Astrocyte (in vitro differentiated cells and primary cell): ENCODE data around the gene MEF2B. TPM values are rescaled to one million over a fixed set of nuclear protein-coding genes. Genes with fewer than 3 reads are reported as not detected.

Experiments used
- DNase-seq: peaks from one replicate; pipeline ENCODE4 v3.0.0-alpha.2; 2010; ENCODE audit warnings: low read depth
- FAIRE-seq: peaks from 2 replicates; lab custom pipeline; 2011; peaks lifted over from hg19 to GRCh38; lab: Jason Lieb, UNC
- H2AFZ ChIP-seq: 2 replicates; pipeline ENCODE4 v1.6.0; 2012; ENCODE audit warnings: low read depth, low read length, inconsistent platforms
- H3K27ac ChIP-seq: 2 replicates; pipeline ENCODE4 v1.5.1; 2011; ENCODE audit warnings: low read depth, low read length, inconsistent platforms
- H3K27me3 ChIP-seq: 2 replicates; pipeline ENCODE4 v1.6.0; 2011; ENCODE audit warnings: low read length, inconsistent platforms; ENCODE audit not compliant: insufficient read depth
- H3K36me3 ChIP-seq: 2 replicates; pipeline ENCODE4 v1.5.1; 2011; ENCODE audit warnings: low read length, inconsistent platforms; ENCODE audit not compliant: insufficient read depth
- H3K4me1 ChIP-seq: 2 replicates; pipeline ENCODE4 v1.5.1; 2011; ENCODE audit warnings: low read length, inconsistent platforms; ENCODE audit not compliant: insufficient read depth
- H3K4me2 ChIP-seq: 2 replicates; pipeline ENCODE4 v1.6.0; 2012; ENCODE audit warnings: low read length, inconsistent platforms
- H3K4me3 ChIP-seq: 2 replicates; pipeline ENCODE4 v1.5.1; 2011; ENCODE audit warnings: low read depth, mild to moderate bottlenecking, low read length, inconsistent platforms; ENCODE audit not compliant: insufficient read depth
- H3K79me2 ChIP-seq: 2 replicates; pipeline ENCODE4 v1.6.0; 2012; ENCODE audit warnings: mild to moderate bottlenecking, low read length, inconsistent platforms; ENCODE audit not compliant: insufficient read depth
- H3K9ac ChIP-seq: 2 replicates; pipeline ENCODE4 v1.6.0; 2012; ENCODE audit warnings: mild to moderate bottlenecking, low read length, inconsistent platforms
- H3K9me3 ChIP-seq: 2 replicates; pipeline ENCODE4 v1.5.1; 2012; ENCODE audit warnings: low read depth, mild to moderate bottlenecking, low read length, inconsistent platforms; ENCODE audit not compliant: insufficient read depth
- H4K20me1 ChIP-seq: 2 replicates; pipeline ENCODE4 v1.6.0; 2012; ENCODE audit warnings: low read length, inconsistent platforms; ENCODE audit not compliant: insufficient read depth
- H3K27ac Mint-ChIP-seq: one replicate; pipeline ENCODE4 v1.8.0; 2021; ENCODE audit warnings: mild to moderate bottlenecking, mixed read lengths; ENCODE audit not compliant: unreplicated experiment
- H3K27me3 Mint-ChIP-seq: one replicate; pipeline ENCODE4 v1.8.0; 2021; ENCODE audit warnings: low read depth, mixed read lengths; ENCODE audit not compliant: unreplicated experiment
- H3K36me3 Mint-ChIP-seq: one replicate; pipeline ENCODE4 v1.8.0; 2021; ENCODE audit warnings: low read depth, mixed read lengths; ENCODE audit not compliant: unreplicated experiment
- H3K4me1 Mint-ChIP-seq: one replicate; pipeline ENCODE4 v1.8.0; 2021; ENCODE audit warnings: low read depth, mixed read lengths; ENCODE audit not compliant: unreplicated experiment
- H3K4me3 Mint-ChIP-seq: one replicate; pipeline ENCODE4 v1.8.0; 2021; ENCODE audit warnings: mild to moderate bottlenecking, moderate library complexity, mixed read lengths; ENCODE audit not compliant: unreplicated experiment
- H3K9me3 Mint-ChIP-seq: one replicate; pipeline ENCODE4 v1.8.0; 2021; ENCODE audit warnings: mild to moderate bottlenecking, mixed read lengths; ENCODE audit not compliant: unreplicated experiment
- EZH2 ChIP-seq: IDR thresholded peaks from 2 replicates; pipeline ENCODE4 v1.6.1; 2012; ENCODE audit warnings: mild to moderate bottlenecking, low read length, inconsistent platforms; ENCODE audit not compliant: insufficient read depth
- total RNA-seq: library from RNA; stranded (reverse); gene quantifications from 2 replicates; pipeline ENCODE4 v1.2.1, GENCODE V29; 2021
- TF ChIP-seq, protein P1 (sequence below): IDR thresholded peaks from 2 replicates; pipeline ENCODE4 v1.5.1; 2011; ENCODE audit warnings: low read depth, mild to moderate bottlenecking, inconsistent platforms, low read length, moderate library complexity; ENCODE audit not compliant: insufficient read depth

MEF2B gene
- total RNA-seq, 1 donor from 2014 or later = 1.7 TPM

DNA sequence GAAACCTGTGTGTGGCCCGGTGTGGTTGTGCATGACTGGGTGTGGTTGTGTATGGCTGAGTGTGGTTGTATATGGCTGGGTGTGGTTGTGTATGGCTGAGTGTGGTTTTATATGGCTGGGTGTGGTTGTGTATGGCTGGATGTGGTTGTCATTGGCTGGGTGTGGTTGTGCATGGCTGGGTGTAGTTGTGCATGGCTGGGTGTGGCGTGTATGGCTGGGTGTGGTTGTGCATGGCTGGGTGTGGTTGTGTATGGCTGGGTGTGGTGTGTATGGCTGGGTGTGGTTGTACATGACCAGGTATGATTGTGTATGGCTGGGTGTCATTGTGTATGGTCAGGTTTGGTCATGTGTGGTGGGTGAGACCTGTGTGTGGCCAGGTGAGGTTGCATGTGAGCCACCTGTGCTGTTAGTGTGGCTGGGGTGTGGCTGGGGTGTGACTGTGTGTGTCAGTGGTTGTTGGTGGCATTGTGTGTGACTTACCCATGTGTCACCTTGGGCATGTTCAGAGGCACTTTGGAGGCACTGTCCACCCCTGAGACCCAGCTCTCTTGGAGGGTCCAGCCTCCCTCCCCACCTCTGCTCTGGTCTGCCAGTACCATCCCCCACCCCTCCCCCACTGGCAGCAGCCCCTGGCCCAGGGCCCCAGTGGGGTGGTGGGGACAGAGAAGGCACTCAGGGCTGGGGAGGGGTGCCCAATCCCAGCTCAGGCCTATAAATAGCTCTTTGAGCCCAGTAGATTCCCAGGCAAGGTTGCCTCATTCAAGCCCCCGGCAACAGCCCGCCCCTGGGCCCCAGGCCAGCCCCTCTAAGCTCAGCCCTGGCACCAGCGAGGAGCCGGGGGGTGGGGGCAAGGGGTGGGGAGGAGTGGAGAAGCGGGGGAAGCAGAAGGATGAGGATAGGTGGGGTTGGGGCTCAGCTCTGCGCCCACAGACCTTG, 37.8 kb upstream of the MEF2B start:
- no peak for DNase-seq
- TF ChIP-seq, protein P1, sequence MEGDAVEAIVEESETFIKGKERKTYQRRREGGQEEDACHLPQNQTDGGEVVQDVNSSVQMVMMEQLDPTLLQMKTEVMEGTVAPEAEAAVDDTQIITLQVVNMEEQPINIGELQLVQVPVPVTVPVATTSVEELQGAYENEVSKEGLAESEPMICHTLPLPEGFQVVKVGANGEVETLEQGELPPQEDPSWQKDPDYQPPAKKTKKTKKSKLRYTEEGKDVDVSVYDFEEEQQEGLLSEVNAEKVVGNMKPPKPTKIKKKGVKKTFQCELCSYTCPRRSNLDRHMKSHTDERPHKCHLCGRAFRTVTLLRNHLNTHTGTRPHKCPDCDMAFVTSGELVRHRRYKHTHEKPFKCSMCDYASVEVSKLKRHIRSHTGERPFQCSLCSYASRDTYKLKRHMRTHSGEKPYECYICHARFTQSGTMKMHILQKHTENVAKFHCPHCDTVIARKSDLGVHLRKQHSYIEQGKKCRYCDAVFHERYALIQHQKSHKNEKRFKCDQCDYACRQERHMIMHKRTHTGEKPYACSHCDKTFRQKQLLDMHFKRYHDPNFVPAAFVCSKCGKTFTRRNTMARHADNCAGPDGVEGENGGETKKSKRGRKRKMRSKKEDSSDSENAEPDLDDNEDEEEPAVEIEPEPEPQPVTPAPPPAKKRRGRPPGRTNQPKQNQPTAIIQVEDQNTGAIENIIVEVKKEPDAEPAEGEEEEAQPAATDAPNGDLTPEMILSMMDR = no peak
- TF ChIP-seq EZH2 = no peak
- no peak overlapping the region for H3K4me3 Mint-ChIP-seq
- H3K4me1 Mint-ChIP-seq = no peaks in the 10 kb centered on the region
- peaks cover 2% of the 10 kb centered on the region for H3K4me1 ChIP-seq
- H2AFZ ChIP-seq = no peak overlapping the region
- peaks cover 17% of the 10 kb centered on the region for H3K27me3 ChIP-seq
- no peaks in the 10 kb centered on the region for H4K20me1 ChIP-seq
- H3K36me3 ChIP-seq = no peaks in the 10 kb centered on the region
- H3K27ac ChIP-seq = no peak overlapping the region
- H3K36me3 Mint-ChIP-seq = peaks cover 6% of the 10 kb centered on the region
- H3K9ac ChIP-seq = no peak overlapping the region
- peaks cover 45% of the 10 kb centered on the region for H3K27me3 Mint-ChIP-seq
- peaks cover 6% of the 10 kb centered on the region for H3K9me3 Mint-ChIP-seq
- no peaks in the 10 kb centered on the region for H3K79me2 ChIP-seq
- FAIRE-seq = no peak
- no peak overlapping the region for H3K27ac Mint-ChIP-seq
- no peak overlapping the region for H3K4me2 ChIP-seq
- no peak overlapping the region for H3K4me3 ChIP-seq
- H3K9me3 ChIP-seq = no peaks in the 10 kb centered on the region

DNA sequence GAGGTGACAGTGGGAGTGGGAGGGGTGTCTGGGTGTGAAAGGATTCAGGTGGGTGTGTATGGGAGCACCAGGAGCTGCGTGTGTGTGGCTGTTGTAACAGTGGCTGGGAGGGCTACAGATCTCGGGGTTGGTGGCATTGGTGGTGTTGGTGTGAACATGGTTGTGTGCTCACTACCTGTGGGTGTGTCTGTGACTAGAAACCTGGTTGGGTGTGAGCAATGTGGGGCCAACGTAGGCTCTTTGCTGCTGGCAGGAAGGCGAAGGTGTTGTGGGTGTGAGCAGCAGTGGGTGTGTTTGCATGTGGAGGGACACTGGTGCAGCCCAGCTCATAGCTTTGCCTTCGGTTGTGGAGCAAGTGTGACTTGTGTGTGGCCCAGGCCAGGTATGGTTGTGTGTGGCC, 36.9 kb upstream of the MEF2B start:
- H3K4me3 Mint-ChIP-seq = no peak overlapping the region
- Histone ChIP-seq H3K4me1 (peaks cover 8% of the 10 kb centered on the region), H3K36me3 (no peaks in the 10 kb centered on the region), H3K79me2 (peaks cover 6% of the 10 kb centered on the region), H3K9ac (no peak overlapping the region), H4K20me1 (no peaks in the 10 kb centered on the region), H3K9me3 (no peaks in the 10 kb centered on the region), H3K27ac (no peak overlapping the region), H3K4me2 (no peak overlapping the region), H3K4me3 (no peak overlapping the region), H2AFZ (no peak overlapping the region), H3K27me3 (peaks cover 11% of the 10 kb centered on the region)
- peak overlapping the region; percentile 0 for H3K27ac Mint-ChIP-seq
- DNase-seq (no peak), FAIRE-seq (no peak)
- peaks cover 40% of the 10 kb centered on the region for H3K27me3 Mint-ChIP-seq
- TF ChIP-seq, protein P1 = no peak
- TF ChIP-seq EZH2 = no peak
- H3K9me3 Mint-ChIP-seq = peaks cover 6% of the 10 kb centered on the region
- H3K4me1 Mint-ChIP-seq = no peaks in the 10 kb centered on the region
- peaks cover 10% of the 10 kb centered on the region for H3K36me3 Mint-ChIP-seq
